ENCODE results near the gene RD3L.

GRCh38 chr14:103941973-103942736, at the start of gene RD3L:
- TF ChIP-seq, protein P1, sequence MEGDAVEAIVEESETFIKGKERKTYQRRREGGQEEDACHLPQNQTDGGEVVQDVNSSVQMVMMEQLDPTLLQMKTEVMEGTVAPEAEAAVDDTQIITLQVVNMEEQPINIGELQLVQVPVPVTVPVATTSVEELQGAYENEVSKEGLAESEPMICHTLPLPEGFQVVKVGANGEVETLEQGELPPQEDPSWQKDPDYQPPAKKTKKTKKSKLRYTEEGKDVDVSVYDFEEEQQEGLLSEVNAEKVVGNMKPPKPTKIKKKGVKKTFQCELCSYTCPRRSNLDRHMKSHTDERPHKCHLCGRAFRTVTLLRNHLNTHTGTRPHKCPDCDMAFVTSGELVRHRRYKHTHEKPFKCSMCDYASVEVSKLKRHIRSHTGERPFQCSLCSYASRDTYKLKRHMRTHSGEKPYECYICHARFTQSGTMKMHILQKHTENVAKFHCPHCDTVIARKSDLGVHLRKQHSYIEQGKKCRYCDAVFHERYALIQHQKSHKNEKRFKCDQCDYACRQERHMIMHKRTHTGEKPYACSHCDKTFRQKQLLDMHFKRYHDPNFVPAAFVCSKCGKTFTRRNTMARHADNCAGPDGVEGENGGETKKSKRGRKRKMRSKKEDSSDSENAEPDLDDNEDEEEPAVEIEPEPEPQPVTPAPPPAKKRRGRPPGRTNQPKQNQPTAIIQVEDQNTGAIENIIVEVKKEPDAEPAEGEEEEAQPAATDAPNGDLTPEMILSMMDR (IDR thresholded peaks at IDR 0.05), result no peak
- TF ChIP-seq EP300 (IDR thresholded peaks at IDR 0.05) (no peak), POLR2A (IDR thresholded peaks at IDR 0.05) (no peak), POLR2AphosphoS5 (IDR thresholded peaks at IDR 0.05) (no peak)

Measured in gastroesophageal sphincter (tissue), 3 donors.